HCT116 (cell line): ENCODE data around the gene KRTAP1-4.

Experiments used
- CTCF ChIP-seq, 3 experiments: fragments of 200-600 bp in 1 of 3; sonication (generic) in 1 of 3; IDR thresholded peaks in 2 of 3; conservative IDR thresholded peaks in 1 of 3; 2 replicates each; pipeline ENCODE4 v1.5.1; 2012 to 2017; ENCODE audit warnings: low read depth in 2 of 3, low read length in 2 of 3, antibody characterized with exemption in 1 of 3, borderline replicate concordance in 1 of 3, control low read depth in 1 of 3, mild to moderate bottlenecking in 1 of 3, mixed read lengths in 1 of 3, mixed run types in 1 of 3, moderate library complexity in 1 of 3; ENCODE audit not compliant: insufficient read depth in 1 of 3
- JUND ChIP-seq: IDR thresholded peaks from 2 replicates; pipeline ENCODE4 v1.6.1; 2012
- MAX ChIP-seq: IDR thresholded peaks from 2 replicates; pipeline ENCODE4 v1.6.1; 2012
- POLR2A ChIP-seq: IDR thresholded peaks from 2 replicates; pipeline ENCODE4 v1.7.0; 2011; ENCODE audit warnings: borderline replicate concordance; ENCODE audit not compliant: insufficient read depth, insufficient read length; ENCODE audit errors: extremely low read depth
- RAD21 ChIP-seq: IDR thresholded peaks from 2 replicates; pipeline ENCODE4 v1.6.1; 2012; ENCODE audit warnings: low read depth, mild to moderate bottlenecking
- SIN3A ChIP-seq: IDR thresholded peaks from 2 replicates; pipeline ENCODE4 v1.6.1; 2012; ENCODE audit warnings: low read depth
- TCF7L2 ChIP-seq: IDR thresholded peaks from 2 replicates; pipeline ENCODE4 v1.7.0; 2011; ENCODE audit warnings: borderline replicate concordance, inconsistent platforms; ENCODE audit not compliant: insufficient read depth, insufficient read length; ENCODE audit errors: extremely low read depth
- ZNF274 ChIP-seq: fragments of 200-500 bp; sonication (Bioruptor generic); IDR thresholded peaks from 2 replicates; pipeline ENCODE4 v1.6.1; 2014; ENCODE audit warnings: mild to moderate bottlenecking, low read depth, low read length, inconsistent platforms
- TF ChIP-seq, protein P1 (sequence below): IDR thresholded peaks from 2 replicates; pipeline ENCODE4 v1.6.1; 2012; ENCODE audit warnings: low read depth

DNA sequence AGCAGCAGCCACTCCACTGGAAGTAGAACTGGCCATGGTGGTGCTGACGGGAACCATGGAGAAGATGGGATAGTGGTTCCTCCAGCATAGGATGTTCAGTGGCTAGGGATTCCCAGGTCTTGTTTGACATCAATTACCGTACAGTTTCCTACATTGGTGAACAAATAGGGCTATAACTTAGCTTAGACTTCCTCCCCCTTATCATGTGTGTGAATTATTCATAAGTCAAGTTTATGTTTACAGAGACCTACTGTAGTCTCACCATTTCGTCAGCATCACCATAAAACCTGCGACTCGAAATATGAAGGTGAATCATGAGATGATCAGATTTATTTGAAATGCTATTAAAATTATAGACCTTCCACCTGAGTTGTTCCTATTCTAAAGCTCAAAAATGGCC is 28.7 kb upstream of the KRTAP1-4 start:
- no peak for TF ChIP-seq ZNF274
- TF ChIP-seq POLR2A = no peak
- no peak for TF ChIP-seq TCF7L2
- TF ChIP-seq, protein P1, sequence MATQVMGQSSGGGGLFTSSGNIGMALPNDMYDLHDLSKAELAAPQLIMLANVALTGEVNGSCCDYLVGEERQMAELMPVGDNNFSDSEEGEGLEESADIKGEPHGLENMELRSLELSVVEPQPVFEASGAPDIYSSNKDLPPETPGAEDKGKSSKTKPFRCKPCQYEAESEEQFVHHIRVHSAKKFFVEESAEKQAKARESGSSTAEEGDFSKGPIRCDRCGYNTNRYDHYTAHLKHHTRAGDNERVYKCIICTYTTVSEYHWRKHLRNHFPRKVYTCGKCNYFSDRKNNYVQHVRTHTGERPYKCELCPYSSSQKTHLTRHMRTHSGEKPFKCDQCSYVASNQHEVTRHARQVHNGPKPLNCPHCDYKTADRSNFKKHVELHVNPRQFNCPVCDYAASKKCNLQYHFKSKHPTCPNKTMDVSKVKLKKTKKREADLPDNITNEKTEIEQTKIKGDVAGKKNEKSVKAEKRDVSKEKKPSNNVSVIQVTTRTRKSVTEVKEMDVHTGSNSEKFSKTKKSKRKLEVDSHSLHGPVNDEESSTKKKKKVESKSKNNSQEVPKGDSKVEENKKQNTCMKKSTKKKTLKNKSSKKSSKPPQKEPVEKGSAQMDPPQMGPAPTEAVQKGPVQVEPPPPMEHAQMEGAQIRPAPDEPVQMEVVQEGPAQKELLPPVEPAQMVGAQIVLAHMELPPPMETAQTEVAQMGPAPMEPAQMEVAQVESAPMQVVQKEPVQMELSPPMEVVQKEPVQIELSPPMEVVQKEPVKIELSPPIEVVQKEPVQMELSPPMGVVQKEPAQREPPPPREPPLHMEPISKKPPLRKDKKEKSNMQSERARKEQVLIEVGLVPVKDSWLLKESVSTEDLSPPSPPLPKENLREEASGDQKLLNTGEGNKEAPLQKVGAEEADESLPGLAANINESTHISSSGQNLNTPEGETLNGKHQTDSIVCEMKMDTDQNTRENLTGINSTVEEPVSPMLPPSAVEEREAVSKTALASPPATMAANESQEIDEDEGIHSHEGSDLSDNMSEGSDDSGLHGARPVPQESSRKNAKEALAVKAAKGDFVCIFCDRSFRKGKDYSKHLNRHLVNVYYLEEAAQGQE = no peak
- TF ChIP-seq SIN3A = no peak
- no peak for TF ChIP-seq CTCF (IDR thresholded peaks at IDR 0.05 in 2 of 3, conservative IDR thresholded peaks at IDR 0.05 in 1 of 3; ENCODE audit: borderline replicate concordance in 1 of 3, insufficient read depth in 1 of 3, low read depth in 2 of 3, low read length in 2 of 3)
- no peak; the same call in 1 of the 2 replicates for TF ChIP-seq JUND
- TF ChIP-seq RAD21 = no peak
- TF ChIP-seq MAX = no peak
